Osteoblast (primary cell): ENCODE results near the gene BRD7. TPM values are rescaled to one million over a fixed set of nuclear protein-coding genes. Genes with fewer than 3 reads are reported as not detected.
A peak's percentile ranks its signal among the peaks of the same experiment; 100 is the strongest.

Source experiments
- DNase-seq: peaks from one replicate; pipeline ENCODE4 v3.0.0; 2011; ENCODE audit warnings: low spot score, mixed read lengths; ENCODE audit not compliant: insufficient read length; ENCODE audit errors: missing footprints
- H2AFZ ChIP-seq: 2 replicates; pipeline ENCODE4 v1.6.0; 2011; ENCODE audit warnings: mild to moderate bottlenecking, low read length
- H3K27ac ChIP-seq: 2 replicates; pipeline ENCODE4 v1.5.1; 2011; ENCODE audit warnings: mild to moderate bottlenecking, low read depth, low read length, moderate library complexity
- H3K27me3 ChIP-seq: 2 replicates; pipeline ENCODE4 v1.6.0; 2012; ENCODE audit warnings: mild to moderate bottlenecking, control low read depth, inconsistent platforms, low read length, moderate library complexity; ENCODE audit not compliant: insufficient read depth
- H3K36me3 ChIP-seq: 2 replicates; pipeline ENCODE4 v1.5.1; 2011; ENCODE audit warnings: mild to moderate bottlenecking, low read length, control low read depth, moderate library complexity; ENCODE audit not compliant: insufficient read depth
- H3K4me1 ChIP-seq: 2 replicates; pipeline ENCODE4 v1.5.1; 2011; ENCODE audit warnings: mild to moderate bottlenecking, low read length, control low read depth, moderate library complexity; ENCODE audit not compliant: insufficient read depth
- H3K4me2 ChIP-seq: 2 replicates; pipeline ENCODE4 v1.6.0; 2011; ENCODE audit warnings: mild to moderate bottlenecking, low read length; ENCODE audit not compliant: insufficient read depth
- H3K4me3 ChIP-seq: fragments of 200-600 bp; sonication (generic); 3 replicates; pipeline ENCODE4 v1.5.1; 2012; ENCODE audit warnings: mild to moderate bottlenecking, low read length, inconsistent platforms; ENCODE audit not compliant: insufficient read depth
- H3K79me2 ChIP-seq: 2 replicates; pipeline ENCODE4 v1.6.0; 2012; ENCODE audit warnings: mild to moderate bottlenecking, low read length, control low read depth, inconsistent platforms; ENCODE audit not compliant: insufficient read depth
- H3K9me3 ChIP-seq: 2 replicates; pipeline ENCODE4 v1.5.1; 2011; ENCODE audit warnings: low read depth, low read length, control low read depth
- H4K20me1 ChIP-seq: 2 replicates; pipeline ENCODE4 v1.6.0; 2012; ENCODE audit warnings: mild to moderate bottlenecking, low read length, control low read depth; ENCODE audit not compliant: insufficient read depth
- total RNA-seq: library from RNA; depleted of rRNA; stranded (reverse); fragments of >200 nt; gene quantifications from 2 replicates; pipeline ENCODE4 v1.2.3, GENCODE V29; 2012
- TF ChIP-seq, protein P1 (sequence below): IDR thresholded peaks from 2 replicates; pipeline ENCODE4 v1.5.1; 2011; ENCODE audit warnings: mild to moderate bottlenecking, low read depth, low read length, moderate library complexity; ENCODE audit errors: extremely low read depth

The BRD7 gene
- total RNA-seq, 1 donor = 22.8 TPM

- H3K4me1 ChIP-seq = peaks cover 21% of the 10 kb centered on the region
- H3K79me2 ChIP-seq = peaks cover 71% of the 10 kb centered on the region
- no peak overlapping the region for H2AFZ ChIP-seq
- no peak overlapping the region for H3K4me2 ChIP-seq
- no peaks in the 10 kb centered on the region for H3K9me3 ChIP-seq
- no peak overlapping the region for H3K4me3 ChIP-seq
- no peak overlapping the region for H3K27ac ChIP-seq
- no peaks in the 10 kb centered on the region for H3K27me3 ChIP-seq
- TF ChIP-seq, protein P1, sequence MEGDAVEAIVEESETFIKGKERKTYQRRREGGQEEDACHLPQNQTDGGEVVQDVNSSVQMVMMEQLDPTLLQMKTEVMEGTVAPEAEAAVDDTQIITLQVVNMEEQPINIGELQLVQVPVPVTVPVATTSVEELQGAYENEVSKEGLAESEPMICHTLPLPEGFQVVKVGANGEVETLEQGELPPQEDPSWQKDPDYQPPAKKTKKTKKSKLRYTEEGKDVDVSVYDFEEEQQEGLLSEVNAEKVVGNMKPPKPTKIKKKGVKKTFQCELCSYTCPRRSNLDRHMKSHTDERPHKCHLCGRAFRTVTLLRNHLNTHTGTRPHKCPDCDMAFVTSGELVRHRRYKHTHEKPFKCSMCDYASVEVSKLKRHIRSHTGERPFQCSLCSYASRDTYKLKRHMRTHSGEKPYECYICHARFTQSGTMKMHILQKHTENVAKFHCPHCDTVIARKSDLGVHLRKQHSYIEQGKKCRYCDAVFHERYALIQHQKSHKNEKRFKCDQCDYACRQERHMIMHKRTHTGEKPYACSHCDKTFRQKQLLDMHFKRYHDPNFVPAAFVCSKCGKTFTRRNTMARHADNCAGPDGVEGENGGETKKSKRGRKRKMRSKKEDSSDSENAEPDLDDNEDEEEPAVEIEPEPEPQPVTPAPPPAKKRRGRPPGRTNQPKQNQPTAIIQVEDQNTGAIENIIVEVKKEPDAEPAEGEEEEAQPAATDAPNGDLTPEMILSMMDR = no peak
- DNase-seq = peak; percentile 26
- H4K20me1 ChIP-seq = peaks cover 33% of the 10 kb centered on the region
- H3K36me3 ChIP-seq = no peaks in the 10 kb centered on the region
Measured at GRCh38 chr16:50269061-50269705, 99.6 kb downstream of the BRD7 start.

GRCh38 chr16:50268352-50268751 is 100.4 kb downstream of the BRD7 start:
- Histone ChIP-seq H3K4me3 (no peak overlapping the region), H3K27me3 (no peaks in the 10 kb centered on the region), H3K27ac (no peak overlapping the region), H4K20me1 (peaks cover 28% of the 10 kb centered on the region), H3K79me2 (peaks cover 63% of the 10 kb centered on the region), H3K4me2 (no peak overlapping the region), H3K36me3 (no peaks in the 10 kb centered on the region), H3K4me1 (peaks cover 23% of the 10 kb centered on the region), H2AFZ (no peak overlapping the region), H3K9me3 (no peaks in the 10 kb centered on the region)
- TF ChIP-seq, protein P1 = no peak
- no peak for DNase-seq

GRCh38 chr16:50267651-50268050 is 101.1 kb downstream of the BRD7 start:
- Histone ChIP-seq H4K20me1 (peaks cover 21% of the 10 kb centered on the region), H3K27ac (peak overlapping the region; percentile 87), H2AFZ (no peak overlapping the region), H3K4me1 (peaks cover 23% of the 10 kb centered on the region), H3K36me3 (no peaks in the 10 kb centered on the region), H3K4me3 (no peak overlapping the region), H3K4me2 (peak overlapping the region; percentile 91), H3K9me3 (no peaks in the 10 kb centered on the region), H3K79me2 (peaks cover 59% of the 10 kb centered on the region), H3K27me3 (no peaks in the 10 kb centered on the region)
- DNase-seq = peak; percentile 58
- TF ChIP-seq, protein P1 = no peak

- Histone ChIP-seq H3K36me3 (no peaks in the 10 kb centered on the region), H3K4me2 (peak overlapping the region; percentile 91), H2AFZ (no peak overlapping the region), H3K4me3 (peak overlapping the region; percentile 75), H3K27ac (peak overlapping the region; percentile 87), H3K79me2 (peaks cover 56% of the 10 kb centered on the region), H3K9me3 (no peaks in the 10 kb centered on the region), H3K4me1 (peaks cover 23% of the 10 kb centered on the region), H3K27me3 (no peaks in the 10 kb centered on the region), H4K20me1 (peaks cover 16% of the 10 kb centered on the region)
- TF ChIP-seq, protein P1 = no peak
- peak; percentile 67 for DNase-seq
Measured at GRCh38 chr16:50267151-50267631, 101.6 kb downstream of the BRD7 start.
